HG02852 (cell line): Measurements from ENCODE around the gene DHX16.

Source experiments
- ATAC-seq: cut with Tn5 transposase; IDR thresholded peaks from one replicate; pipeline ENCODE4 v1.9.1; 2021; ENCODE audit warnings: mild to moderate bottlenecking, moderate library complexity; ENCODE audit not compliant: unreplicated experiment

The DHX16 gene

DNA sequence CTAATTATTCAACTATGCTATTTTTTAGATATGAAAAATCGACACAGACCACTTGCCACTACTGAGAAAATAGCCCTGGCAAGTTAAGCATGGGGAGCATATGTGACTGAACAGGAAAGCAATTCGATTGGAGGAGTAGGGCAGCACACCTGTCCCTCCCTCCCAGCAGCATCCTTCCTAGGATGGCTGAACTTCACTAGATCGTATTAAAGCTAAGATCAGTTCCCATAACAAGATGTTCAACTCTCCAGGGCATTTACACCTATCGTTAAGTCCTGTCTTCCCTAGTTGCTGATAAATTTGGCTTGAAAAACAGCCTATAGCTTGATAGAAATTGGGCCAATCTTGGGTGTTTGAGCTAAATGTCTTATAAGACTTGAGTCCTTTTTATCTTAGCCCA is 62.7 kb downstream of the DHX16 start:
- ATAC-seq: no peak

DNA sequence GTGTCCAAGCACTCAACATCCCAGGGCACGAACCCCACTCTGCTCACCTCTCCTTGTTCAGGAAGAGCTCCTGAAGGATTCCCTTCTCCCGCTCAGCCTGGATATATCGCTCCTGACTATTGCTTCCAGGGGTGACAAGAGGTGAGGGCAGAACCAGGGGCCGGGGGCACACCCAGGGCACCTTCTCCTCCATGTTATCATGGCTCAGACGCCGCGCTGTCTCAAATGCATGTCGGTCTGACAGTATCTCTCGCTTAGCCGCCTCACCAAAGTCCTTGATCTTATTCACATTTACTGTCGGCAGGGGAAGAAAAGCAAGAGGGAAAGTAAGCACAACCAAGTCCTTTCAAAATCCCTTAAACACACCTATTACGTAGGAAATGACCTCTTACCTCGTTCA is 68.8 kb downstream of the DHX16 start:
- ATAC-seq: no peak
